Colonic mucosa (tissue), 4 donors: Measurements from ENCODE around the gene GSG1L. TPM values are rescaled to one million over a fixed set of nuclear protein-coding genes. Genes with fewer than 3 reads are reported as not detected.

Source experiments
- DNase-seq: peaks from one replicate; pipeline ENCODE4 v3.0.0-alpha.2; 2020
- H3K27ac ChIP-seq: fragments of 200-600 bp; one replicate; pipeline ENCODE4 v1.8.0; 2021
- H3K27me3 ChIP-seq: fragments of 200-600 bp; one replicate; pipeline ENCODE4 v1.8.0; 2021
- H3K36me3 ChIP-seq: fragments of 200-600 bp; one replicate; pipeline ENCODE4 v1.8.0; 2021
- H3K4me1 ChIP-seq: fragments of 200-600 bp; one replicate; pipeline ENCODE4 v1.8.0; 2021; ENCODE audit warnings: mild to moderate bottlenecking
- H3K4me3 ChIP-seq: fragments of 200-600 bp; one replicate; pipeline ENCODE4 v1.8.0; 2021
- H3K9ac ChIP-seq, 2 donors: one replicate each; pipeline ENCODE4 v1.7.0; 2013; ENCODE audit warnings: control low read depth in 2 of 2, low read depth in 2 of 2, low read length in 2 of 2
- H3K9me3 ChIP-seq: fragments of 200-600 bp; one replicate; pipeline ENCODE4 v1.8.0; 2021
- intact Hi-C: fragments of 100-400 bp; cut with DNase I; formaldehyde crosslinking; loops from one replicate; pipeline ENCODE4 v1.14.1; 2022
- total RNA-seq, 2 donors: library from RNA; stranded (reverse); fragmentation: NEBNext Ultra II Directional in 1 of 2; extraction: Animal tissue kit (Norgen Biotek cat#: 25700) in 1 of 2; gene quantifications; one replicate each; pipeline ENCODE4 v1.2.1, GENCODE V29; 2021
- TF ChIP-seq, protein P1 (sequence below): fragments of 200-600 bp; IDR thresholded peaks from one replicate; pipeline ENCODE4 v1.8.0; 2022; ENCODE audit warnings: antibody characterized with exemption, mild to moderate bottlenecking
- donor health status: healthy.
- donor health status: DM: no; HTN: no; CAD: no.
- donor health status: DM: no; HTN: no; CAD: no.

Gene GSG1L
- total RNA-seq, 2 donors from 2014 or later = 0.13 to 0.15 TPM

DNA sequence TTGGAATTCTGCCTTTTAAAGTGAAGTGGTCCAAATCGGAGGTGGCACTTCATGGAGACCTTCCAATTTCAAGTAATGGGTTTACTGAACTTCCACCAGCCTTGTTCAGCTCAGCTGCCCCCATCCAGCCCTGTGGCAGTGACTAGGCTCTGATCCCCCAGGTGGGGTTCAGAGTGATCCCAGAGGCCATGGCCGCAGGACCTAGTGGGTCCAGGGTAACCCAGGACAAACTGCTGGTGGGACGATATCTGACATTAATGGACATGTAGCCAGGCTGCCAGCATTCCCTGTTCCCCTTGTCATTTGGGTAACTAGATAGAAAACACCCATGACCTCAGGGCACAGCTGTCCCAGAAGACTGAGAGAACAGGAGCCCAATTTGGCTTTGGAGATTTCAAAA, 209.9 kb downstream of the GSG1L start:
- no peaks in the 10 kb centered on the region for H3K4me1 ChIP-seq
- intact Hi-C loops = no loop called here
- no peak overlapping the region for H3K27ac ChIP-seq
- DNase-seq = no peak
- no peaks in the 10 kb centered on the region for H3K9me3 ChIP-seq
- TF ChIP-seq, protein P1, sequence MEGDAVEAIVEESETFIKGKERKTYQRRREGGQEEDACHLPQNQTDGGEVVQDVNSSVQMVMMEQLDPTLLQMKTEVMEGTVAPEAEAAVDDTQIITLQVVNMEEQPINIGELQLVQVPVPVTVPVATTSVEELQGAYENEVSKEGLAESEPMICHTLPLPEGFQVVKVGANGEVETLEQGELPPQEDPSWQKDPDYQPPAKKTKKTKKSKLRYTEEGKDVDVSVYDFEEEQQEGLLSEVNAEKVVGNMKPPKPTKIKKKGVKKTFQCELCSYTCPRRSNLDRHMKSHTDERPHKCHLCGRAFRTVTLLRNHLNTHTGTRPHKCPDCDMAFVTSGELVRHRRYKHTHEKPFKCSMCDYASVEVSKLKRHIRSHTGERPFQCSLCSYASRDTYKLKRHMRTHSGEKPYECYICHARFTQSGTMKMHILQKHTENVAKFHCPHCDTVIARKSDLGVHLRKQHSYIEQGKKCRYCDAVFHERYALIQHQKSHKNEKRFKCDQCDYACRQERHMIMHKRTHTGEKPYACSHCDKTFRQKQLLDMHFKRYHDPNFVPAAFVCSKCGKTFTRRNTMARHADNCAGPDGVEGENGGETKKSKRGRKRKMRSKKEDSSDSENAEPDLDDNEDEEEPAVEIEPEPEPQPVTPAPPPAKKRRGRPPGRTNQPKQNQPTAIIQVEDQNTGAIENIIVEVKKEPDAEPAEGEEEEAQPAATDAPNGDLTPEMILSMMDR = no peak
- no peaks in the 10 kb centered on the region for H3K36me3 ChIP-seq
- no peak overlapping the region for H3K9ac ChIP-seq
- H3K27me3 ChIP-seq = no peaks in the 10 kb centered on the region
- no peak overlapping the region for H3K4me3 ChIP-seq

DNA sequence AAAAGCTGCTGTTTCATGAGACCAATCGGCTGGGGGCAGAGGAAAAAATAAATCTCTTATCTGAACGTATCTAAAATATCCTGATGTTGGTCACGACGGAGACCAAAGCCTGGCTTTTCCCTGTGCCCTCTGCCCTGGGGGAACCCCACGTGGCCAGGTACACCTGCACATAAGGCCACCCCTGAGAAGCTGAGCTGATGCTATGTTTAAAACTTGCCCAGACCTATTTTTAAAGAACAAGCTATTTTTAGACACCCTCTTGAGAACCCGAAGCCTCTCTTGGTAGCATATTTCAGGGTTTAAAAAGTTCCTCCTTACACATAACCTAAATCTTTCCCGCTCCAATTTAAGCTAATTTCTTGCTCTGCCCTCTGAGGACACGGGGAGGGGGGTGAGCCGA, 210.4 kb downstream of the GSG1L start:
- TF ChIP-seq, protein P1 = no peak
- Histone ChIP-seq H3K4me3 (no peak overlapping the region), H3K36me3 (no peaks in the 10 kb centered on the region), H3K9me3 (no peaks in the 10 kb centered on the region), H3K27ac (no peak overlapping the region), H3K9ac (no peak overlapping the region), H3K4me1 (no peaks in the 10 kb centered on the region), H3K27me3 (no peaks in the 10 kb centered on the region)
- intact Hi-C loops = no loop called here
- no peak for DNase-seq

DNA sequence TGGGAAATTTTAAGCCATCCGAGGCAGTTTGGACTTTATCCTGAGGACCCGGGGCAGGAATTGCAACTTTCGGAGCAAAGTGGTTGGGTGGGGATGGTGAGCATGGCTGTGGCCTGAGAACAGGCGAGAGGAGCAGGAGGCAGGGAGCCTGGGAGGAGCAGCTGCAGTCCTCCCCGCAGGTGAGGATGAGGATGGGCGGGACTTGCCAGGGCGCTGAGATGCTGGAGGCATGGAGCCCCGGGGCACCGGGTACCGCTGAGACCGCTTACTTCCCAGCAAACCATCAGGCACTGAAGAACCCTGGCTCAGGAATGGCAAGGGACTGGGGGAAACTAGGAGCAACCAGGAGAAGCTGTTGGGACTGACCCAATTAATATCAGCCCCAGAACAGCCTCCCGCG, 210.8 kb downstream of the GSG1L start:
- Histone ChIP-seq H3K4me1 (no peaks in the 10 kb centered on the region), H3K4me3 (no peak overlapping the region), H3K27me3 (no peaks in the 10 kb centered on the region), H3K9ac (no peak overlapping the region), H3K9me3 (no peaks in the 10 kb centered on the region), H3K27ac (no peak overlapping the region), H3K36me3 (no peaks in the 10 kb centered on the region)
- DNase-seq = no peak
- TF ChIP-seq, protein P1 = no peak
- intact Hi-C loops = no loop called here

DNA sequence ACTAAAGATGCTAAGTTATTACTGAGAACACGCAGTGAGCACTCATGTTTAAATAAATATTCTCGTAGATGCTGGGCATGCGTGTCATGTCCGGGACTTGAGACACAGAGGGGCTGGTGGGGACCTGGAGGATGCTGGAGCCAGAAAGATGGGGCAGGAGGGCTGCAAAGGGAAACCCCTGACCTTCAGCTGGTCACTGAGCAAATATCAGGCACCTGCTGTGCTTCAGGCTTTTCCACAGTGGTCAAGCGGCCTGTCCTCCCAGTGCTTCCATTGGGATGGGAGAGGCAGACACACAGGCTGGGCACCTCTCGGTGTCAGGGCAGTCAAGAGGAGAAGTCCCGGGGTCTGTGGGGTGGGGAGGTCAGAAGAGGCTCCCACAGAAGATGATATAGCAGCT, 211.4 kb downstream of the GSG1L start:
- no peak for DNase-seq
- intact Hi-C loops = no loop called here
- Histone ChIP-seq H3K27me3 (no peaks in the 10 kb centered on the region), H3K4me1 (no peaks in the 10 kb centered on the region), H3K9me3 (no peaks in the 10 kb centered on the region), H3K36me3 (no peaks in the 10 kb centered on the region), H3K9ac (no peak overlapping the region), H3K4me3 (no peak overlapping the region), H3K27ac (no peak overlapping the region)
- TF ChIP-seq, protein P1 = no peak

DNA sequence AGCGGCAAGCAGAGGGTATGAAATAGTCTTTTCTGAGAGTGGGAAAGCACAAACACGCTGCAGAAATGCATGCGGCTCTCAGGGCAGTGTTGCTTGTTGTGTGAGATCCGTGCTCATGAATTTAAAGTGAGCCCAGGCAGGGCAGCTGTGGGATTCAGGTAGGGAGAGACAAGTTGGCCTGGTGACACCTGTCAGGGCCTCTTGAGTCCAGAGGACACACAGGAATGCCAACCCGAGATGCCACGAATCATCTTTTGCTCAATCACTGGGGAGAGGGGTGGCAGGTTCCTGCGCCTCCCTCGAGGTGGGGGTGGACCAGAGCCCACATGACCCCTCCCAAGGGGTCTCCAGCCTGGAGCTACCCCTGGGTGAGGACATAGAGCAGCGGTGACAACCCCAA, 211.9 kb downstream of the GSG1L start:
- Histone ChIP-seq H3K9ac (no peak overlapping the region), H3K4me1 (no peaks in the 10 kb centered on the region), H3K36me3 (no peaks in the 10 kb centered on the region), H3K27me3 (no peaks in the 10 kb centered on the region), H3K27ac (no peak overlapping the region), H3K4me3 (no peak overlapping the region), H3K9me3 (no peaks in the 10 kb centered on the region)
- intact Hi-C loops = no loop called here
- DNase-seq = no peak
- TF ChIP-seq, protein P1 = no peak

DNA sequence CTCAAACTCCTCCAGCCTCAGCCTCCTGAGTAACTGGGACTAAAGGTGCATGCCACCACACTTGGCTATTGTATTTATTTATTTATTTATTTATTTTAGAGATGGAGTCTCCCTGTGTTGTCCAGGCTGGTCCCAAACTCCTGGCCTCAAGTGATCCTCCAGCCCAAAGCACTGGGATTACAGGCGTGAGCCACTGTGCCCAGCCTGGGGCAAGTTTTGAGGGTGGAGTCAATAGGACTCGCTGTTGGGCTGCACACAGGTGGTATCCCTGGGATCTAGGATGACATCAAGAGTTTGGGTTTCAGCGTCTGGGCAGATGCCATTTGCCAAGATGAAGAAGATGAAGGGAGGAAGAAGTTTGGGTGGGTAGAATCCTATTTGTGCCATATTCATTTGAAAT, 213.9 kb downstream of the GSG1L start:
- Histone ChIP-seq H3K27me3 (no peaks in the 10 kb centered on the region), H3K9me3 (no peaks in the 10 kb centered on the region), H3K27ac (no peak overlapping the region), H3K36me3 (no peaks in the 10 kb centered on the region), H3K4me1 (no peaks in the 10 kb centered on the region), H3K9ac (no peak overlapping the region), H3K4me3 (no peak overlapping the region)
- DNase-seq = no peak
- TF ChIP-seq, protein P1 = no peak
- intact Hi-C loops = no loop called here
